ENCODE measurements around the gene CSPG4. TPM values are rescaled to one million over a fixed set of nuclear protein-coding genes. Genes with fewer than 3 reads are reported as not detected.

CSPG4 gene
- total and polyA plus RNA-seq, 2 of the 8 experiments (the other 6 are each of a cell fraction or from before 2014, with no cell fraction given), result 1.4 to 3.0 TPM

DNA sequence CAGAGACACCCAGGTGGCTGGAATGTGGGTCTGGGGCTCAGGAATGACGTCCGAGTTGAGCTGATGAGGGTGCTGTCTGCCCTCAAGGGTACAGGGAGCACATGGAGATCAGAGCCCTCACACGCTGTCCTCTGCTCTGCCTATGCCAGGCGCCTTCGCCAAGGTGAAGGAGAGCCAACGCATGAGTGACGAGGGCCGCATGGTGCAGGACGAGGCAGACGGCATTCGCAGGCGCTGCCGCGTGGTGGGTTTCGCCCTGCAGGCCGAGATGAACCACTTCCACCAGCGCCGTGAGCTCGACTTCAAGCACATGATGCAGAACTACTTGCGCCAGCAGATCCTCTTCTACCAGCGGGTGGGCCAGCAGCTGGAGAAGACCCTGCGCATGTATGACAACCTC is 55.8 kb downstream of the CSPG4 start (continued):
- TF ChIP-seq CHD1 (IDR thresholded peaks at IDR 0.05; ENCODE audit: low read depth, low read length) (no peak), NRF1 (IDR thresholded peaks at IDR 0.05; ENCODE audit: low read depth, low read length) (no peak), BACH1 (IDR thresholded peaks at IDR 0.05; ENCODE audit: low read length) (no peak), RFX5 (IDR thresholded peaks at IDR 0.05; ENCODE audit: borderline replicate concordance, low read depth, low read length) (no peak), KDM1A (IDR thresholded peaks at IDR 0.05; ENCODE audit: borderline replicate concordance, low read length) (no peak), TAF1 (IDR thresholded peaks at IDR 0.05; ENCODE audit: low read depth, low read length) (no peak), SIRT6 (IDR thresholded peaks at IDR 0.05; ENCODE audit: low read length) (no peak), SIN3A (conservative IDR thresholded peaks at IDR 0.05 in 1 of 2, IDR thresholded peaks at IDR 0.05 in 1 of 2; ENCODE audit: low read depth in 1 of 2, low read length in 2 of 2) (no peak)

Measured in H1 (cell line).